Naive thymus-derived CD4-positive, alpha-beta T cell (primary cell): ENCODE measurements around the gene SLC1A7. TPM values are rescaled to one million over a fixed set of nuclear protein-coding genes. Genes with fewer than 3 reads are reported as not detected.

Experiments
- ATAC-seq: fragments of 150-1000 bp; cut with Tn5 transposase; 2 replicates; pipeline ENCODE4 v1.10.0; 2021; ENCODE audit warnings: mild to moderate bottlenecking, moderate library complexity
- CTCF ChIA-PET: fragments of 350-600 bp; sonication (Branson Sonifier 250); formaldehyde crosslinking; loops from one replicate; lab custom pipeline; 2021; ENCODE audit warnings: antibody characterized with exemption; lab: Charles Lee
- POLR2A ChIA-PET: fragments of 350-600 bp; sonication (Branson Sonifier 250); formaldehyde crosslinking; loops from one replicate; lab custom pipeline; 2021; ENCODE audit warnings: antibody characterized with exemption, inconsistent platforms; lab: Charles Lee
- DNase-seq, 9 donors: peaks; one replicate each; pipeline versions ENCODE4 v3.0.0 to v3.0.0-alpha.2; 2020 to 2022; ENCODE audit warnings: mixed read lengths in 1 of 9
- H3K27ac ChIP-seq: one replicate; pipeline ENCODE4 v1.7.0; 2013; ENCODE audit warnings: mild to moderate bottlenecking, low read depth, low read length, moderate library complexity
- H3K27me3 ChIP-seq, 2 donors: one replicate each; pipeline ENCODE4 v1.7.0; 2013; ENCODE audit warnings: low read length in 2 of 2, mild to moderate bottlenecking in 2 of 2, moderate library complexity in 2 of 2; ENCODE audit not compliant: control insufficient read depth in 2 of 2, insufficient read depth in 2 of 2
- H3K36me3 ChIP-seq, 3 experiments: 1 replicate in 2 of 3; 2 replicates in 1 of 3; pipeline ENCODE4 v1.7.0; 2013; ENCODE audit warnings: low read length in 3 of 3, mild to moderate bottlenecking in 3 of 3, moderate library complexity in 1 of 3; ENCODE audit not compliant: insufficient read depth in 3 of 3, control insufficient read depth in 2 of 3
- H3K4me1 ChIP-seq, 2 donors: one replicate each; pipeline ENCODE4 v1.7.0; 2013; ENCODE audit warnings: low read length in 2 of 2, mild to moderate bottlenecking in 2 of 2, moderate library complexity in 1 of 2; ENCODE audit not compliant: control insufficient read depth in 2 of 2, insufficient read depth in 2 of 2
- H3K4me3 ChIP-seq: 2 replicates; pipeline ENCODE4 v1.7.0; 2013; ENCODE audit warnings: mild to moderate bottlenecking, low read length
- H3K9me3 ChIP-seq, 3 experiments: 1 replicate in 2 of 3; 2 replicates in 1 of 3; pipeline ENCODE4 v1.7.0; 2013; ENCODE audit warnings: low read length in 3 of 3; ENCODE audit not compliant: control insufficient read depth in 2 of 3
- H3K27ac Mint-ChIP-seq, 9 donors: one replicate each; pipeline ENCODE4 v1.8.0; 2020 to 2022; ENCODE audit warnings: mixed read lengths in 9 of 9, mild to moderate bottlenecking in 8 of 9, moderate library complexity in 5 of 9, inconsistent platforms in 2 of 9
- H3K27me3 Mint-ChIP-seq, 5 donors: one replicate each; pipeline ENCODE4 v1.8.0; 2021 to 2022; ENCODE audit warnings: mixed read lengths in 5 of 5, mild to moderate bottlenecking in 1 of 5
- H3K36me3 Mint-ChIP-seq, 5 donors: one replicate each; pipeline ENCODE4 v1.8.0; 2020 to 2022; ENCODE audit warnings: mixed read lengths in 5 of 5, mild to moderate bottlenecking in 3 of 5, inconsistent platforms in 1 of 5
- H3K4me1 Mint-ChIP-seq, 7 donors: one replicate each; pipeline ENCODE4 v1.8.0; 2020 to 2022; ENCODE audit warnings: mixed read lengths in 7 of 7, mild to moderate bottlenecking in 3 of 7, inconsistent platforms in 1 of 7
- H3K4me3 Mint-ChIP-seq, 10 donors: one replicate each; pipeline ENCODE4 v1.8.0; 2020 to 2022; ENCODE audit warnings: mild to moderate bottlenecking in 10 of 10, mixed read lengths in 10 of 10, moderate library complexity in 6 of 10, inconsistent platforms in 2 of 10
- H3K9me3 Mint-ChIP-seq, 11 donors: one replicate each; pipeline ENCODE4 v1.8.0; 2020 to 2022; ENCODE audit warnings: mixed read lengths in 11 of 11, mild to moderate bottlenecking in 4 of 11, inconsistent platforms in 1 of 11, moderate library complexity in 1 of 11
- intact Hi-C, 2 donors: fragments of 100-400 bp; cut with micrococcal nuclease; formaldehyde crosslinking; loops; one replicate each; pipeline ENCODE4 v1.15.1; 2023
- polyA plus RNA-seq, 2 donors: library from polyadenylated mRNA; unstranded; fragments of 300-500 nt; fragmentation: Illumina TruSeq; gene quantifications; one replicate each; pipeline ENCODE4 v1.2.3, GENCODE V29; 2021
- total RNA-seq, 6 experiments: library from RNA in 5 of 6; stranded (reverse) in 5 of 6; gene quantifications; 1 replicate in 5 of 6; 2 replicates in 1 of 6; pipeline ENCODE4 v1.2.3 and lab custom pipeline; 2021 to 2026

Gene SLC1A7
- total and polyA plus RNA-seq, 7 experiments from 2014 or later: 0.16 to 1.8 TPM; not detected in 5

GRCh38 chr1:53163291-53163768, 20.9 kb upstream of the SLC1A7 start:
- H3K4me3 ChIP-seq: no peak overlapping the region
- DNase-seq: no peak
- ChIA-PET CTCF (no interaction called here), POLR2A (no interaction called here)
- no peak overlapping the region for H3K27ac ChIP-seq
- H3K9me3 Mint-ChIP-seq: no peaks in the 10 kb centered on the region
- H3K4me1 ChIP-seq: no peaks in the 10 kb centered on the region
- H3K27me3 ChIP-seq: no peaks in the 10 kb centered on the region
- no peaks in the 10 kb centered on the region for H3K36me3 ChIP-seq
- H3K27me3 Mint-ChIP-seq: peaks cover 0 to 42% (median 6%) of the 10 kb centered on the region in 5 donors
- no peak overlapping the region for H3K4me3 Mint-ChIP-seq
- H3K27ac Mint-ChIP-seq: no peak overlapping the region
- no peaks in the 10 kb centered on the region for H3K9me3 ChIP-seq
- no peak for ATAC-seq
- H3K36me3 Mint-ChIP-seq: no peaks in the 10 kb centered on the region
- intact Hi-C loops: no loop called here
- H3K4me1 Mint-ChIP-seq: no peaks in the 10 kb centered on the region

- Mint-ChIP-seq H3K4me3 (no peak overlapping the region), H3K36me3 (no peaks in the 10 kb centered on the region), H3K27me3 (peaks cover 0 to 37% (median 6%) of the 10 kb centered on the region in 5 donors), H3K27ac (no peak overlapping the region), H3K9me3 (no peaks in the 10 kb centered on the region), H3K4me1 (no peaks in the 10 kb centered on the region)
- ATAC-seq (no peak), DNase-seq (no peak)
- Histone ChIP-seq H3K27ac (no peak overlapping the region), H3K36me3 (no peaks in the 10 kb centered on the region), H3K4me1 (no peaks in the 10 kb centered on the region), H3K9me3 (no peaks in the 10 kb centered on the region), H3K27me3 (no peaks in the 10 kb centered on the region), H3K4me3 (no peak overlapping the region)
- ChIA-PET CTCF (no interaction called here), POLR2A (no interaction called here)
- intact Hi-C loops: no loop called here
Observed at GRCh38 chr1:53162621-53163020, 20.2 kb upstream of the SLC1A7 start.

GRCh38 chr1:53160924-53161378, 18.5 kb upstream of the SLC1A7 start:
- DNase-seq: no peak
- Histone ChIP-seq H3K4me1 (no peaks in the 10 kb centered on the region), H3K9me3 (no peaks in the 10 kb centered on the region), H3K36me3 (no peaks in the 10 kb centered on the region), H3K27me3 (no peaks in the 10 kb centered on the region), H3K27ac (no peak overlapping the region), H3K4me3 (no peak overlapping the region)
- POLR2A ChIA-PET: no interaction called here
- Mint-ChIP-seq H3K4me3 (no peak overlapping the region), H3K27ac (no peak overlapping the region), H3K4me1 (peaks cover 0 to 1% (median 0%) of the 10 kb centered on the region in 7 donors), H3K27me3 (peaks cover 0 to 27% (median 6%) of the 10 kb centered on the region in 5 donors), H3K36me3 (no peaks in the 10 kb centered on the region), H3K9me3 (no peaks in the 10 kb centered on the region)
- ATAC-seq: no peak
- CTCF ChIA-PET: no interaction called here
- intact Hi-C loops: no loop called here

- DNase-seq (no peak), ATAC-seq (no peak)
- H3K27ac ChIP-seq: no peak overlapping the region
- Mint-ChIP-seq H3K4me3 (no peak overlapping the region), H3K36me3 (no peaks in the 10 kb centered on the region), H3K27ac (no peak overlapping the region), H3K9me3 (no peaks in the 10 kb centered on the region), H3K4me1 (peaks cover 0 to 1% (median 0%) of the 10 kb centered on the region in 7 donors), H3K27me3 (peaks cover 0 to 11% (median 6%) of the 10 kb centered on the region in 5 donors)
- H3K9me3 ChIP-seq: no peaks in the 10 kb centered on the region
- H3K4me1 ChIP-seq: no peaks in the 10 kb centered on the region
- ChIA-PET POLR2A (no interaction called here), CTCF (no interaction called here)
- no peaks in the 10 kb centered on the region for H3K36me3 ChIP-seq
- intact Hi-C loops: no loop called here
- no peak overlapping the region for H3K4me3 ChIP-seq
- no peaks in the 10 kb centered on the region for H3K27me3 ChIP-seq
Observed at GRCh38 chr1:53158900-53159299, 16.5 kb upstream of the SLC1A7 start.

- no peaks in the 10 kb centered on the region for H3K9me3 Mint-ChIP-seq
- no peak overlapping the region for H3K27ac Mint-ChIP-seq
- peaks cover 0 to 8% (median 0%) of the 10 kb centered on the region in 5 donors for H3K27me3 Mint-ChIP-seq
- Histone ChIP-seq H3K36me3 (no peaks in the 10 kb centered on the region), H3K27me3 (no peaks in the 10 kb centered on the region), H3K27ac (no peak overlapping the region), H3K9me3 (no peaks in the 10 kb centered on the region), H3K4me1 (no peaks in the 10 kb centered on the region), H3K4me3 (no peak overlapping the region)
- peaks cover 0 to 1% (median 0%) of the 10 kb centered on the region in 7 donors for H3K4me1 Mint-ChIP-seq
- H3K4me3 Mint-ChIP-seq: no peak overlapping the region
- ATAC-seq: no peak
- no peaks in the 10 kb centered on the region for H3K36me3 Mint-ChIP-seq
- intact Hi-C loops: loop anchor here in 1 of 2 donors (1.0 kb wide), 1 partner anchor 18 kb away; no protein-coding TSS in a partner anchor
- no peak for DNase-seq
- POLR2A ChIA-PET: no interaction called here
- CTCF ChIA-PET: no interaction called here
Observed at GRCh38 chr1:53156783-53157182, 14.3 kb upstream of the SLC1A7 start.

GRCh38 chr1:53155945-53156344, 13.5 kb upstream of the SLC1A7 start:
- no peak overlapping the region for H3K27ac Mint-ChIP-seq
- CTCF ChIA-PET: no interaction called here
- ATAC-seq (no peak), DNase-seq (no peak)
- Histone ChIP-seq H3K36me3 (no peaks in the 10 kb centered on the region), H3K9me3 (no peaks in the 10 kb centered on the region), H3K4me1 (no peaks in the 10 kb centered on the region), H3K4me3 (no peak overlapping the region), H3K27me3 (no peaks in the 10 kb centered on the region), H3K27ac (no peak overlapping the region)
- no peaks in the 10 kb centered on the region for H3K36me3 Mint-ChIP-seq
- intact Hi-C loops: loop anchor here in 1 of 2 donors (1.0 kb wide), 1 partner anchor 18 kb away; no protein-coding TSS in a partner anchor
- H3K9me3 Mint-ChIP-seq: no peaks in the 10 kb centered on the region
- H3K4me3 Mint-ChIP-seq: no peak overlapping the region
- peaks cover 0 to 8% (median 0%) of the 10 kb centered on the region in 5 donors for H3K27me3 Mint-ChIP-seq
- POLR2A ChIA-PET: no interaction called here
- H3K4me1 Mint-ChIP-seq: peaks cover 0 to 1% (median 0%) of the 10 kb centered on the region in 7 donors

- H3K36me3 Mint-ChIP-seq: no peaks in the 10 kb centered on the region
Observed at GRCh38 chr1:53155534-53155933, 13.1 kb upstream of the SLC1A7 start.

More at GRCh38 chr1:53155534-53155933, 13.1 kb upstream of the SLC1A7 start:
- ATAC-seq (no peak), DNase-seq (no peak)
- Histone ChIP-seq H3K4me3 (no peak overlapping the region), H3K4me1 (no peaks in the 10 kb centered on the region), H3K9me3 (no peaks in the 10 kb centered on the region), H3K36me3 (no peaks in the 10 kb centered on the region), H3K27ac (no peak overlapping the region), H3K27me3 (no peaks in the 10 kb centered on the region)
- Mint-ChIP-seq H3K27me3 (peaks cover 0 to 8% (median 0%) of the 10 kb centered on the region in 5 donors), H3K4me3 (no peak overlapping the region), H3K27ac (no peak overlapping the region), H3K9me3 (no peaks in the 10 kb centered on the region), H3K4me1 (peaks cover 0 to 1% (median 0%) of the 10 kb centered on the region in 7 donors)
- POLR2A ChIA-PET: no interaction called here
- CTCF ChIA-PET: no interaction called here
- intact Hi-C loops: no loop called here
